GM23338 (cell line): ENCODE results near the gene FCER1G.

Experiments used
- EZH2phosphoT487 ChIP-seq: fragments of 200-600 bp; sonication (generic); IDR thresholded peaks from one replicate; pipeline ENCODE4 v1.8.1; 2018; ENCODE audit warnings: antibody characterized with exemption; ENCODE audit not compliant: unreplicated experiment
- POLR2AphosphoS5 ChIP-seq: IDR thresholded peaks from 2 replicates; pipeline ENCODE4 v1.6.1; 2016; ENCODE audit warnings: antibody characterized with exemption, low read depth
- ZNF331 ChIP-seq: fragments of 250-450 bp; sonication (Bioruptor Pico); IDR thresholded peaks from 2 replicates; pipeline ENCODE4 v1.5.0; 2020; ENCODE audit warnings: low read depth, mild to moderate bottlenecking, moderate library complexity
- ZNF462 ChIP-seq: fragments of 250-450 bp; sonication (Bioruptor Pico); IDR thresholded peaks from 2 replicates; pipeline ENCODE4 v1.5.0; 2020; ENCODE audit warnings: mild to moderate bottlenecking, moderate library complexity
- TF ChIP-seq, protein P1 (sequence below): IDR thresholded peaks from one replicate; pipeline ENCODE4 v1.6.1; 2018; ENCODE audit warnings: antibody characterized with exemption; ENCODE audit not compliant: unreplicated experiment
- TF ChIP-seq, protein P2 (sequence below), 2 experiments: fragments of 200-600 bp in 1 of 2; sonication (generic) in 1 of 2; conservative IDR thresholded peaks; 2 replicates each; pipeline versions ENCODE4 v1.5.1 to v1.6.1; 2016 to 2017; ENCODE audit warnings: antibody characterized with exemption in 2 of 2, low read depth in 2 of 2, mild to moderate bottlenecking in 2 of 2, moderate library complexity in 1 of 2

GRCh38 chr1:161196521-161197451, 18.3 kb upstream of the FCER1G start:
- TF ChIP-seq, protein P1, sequence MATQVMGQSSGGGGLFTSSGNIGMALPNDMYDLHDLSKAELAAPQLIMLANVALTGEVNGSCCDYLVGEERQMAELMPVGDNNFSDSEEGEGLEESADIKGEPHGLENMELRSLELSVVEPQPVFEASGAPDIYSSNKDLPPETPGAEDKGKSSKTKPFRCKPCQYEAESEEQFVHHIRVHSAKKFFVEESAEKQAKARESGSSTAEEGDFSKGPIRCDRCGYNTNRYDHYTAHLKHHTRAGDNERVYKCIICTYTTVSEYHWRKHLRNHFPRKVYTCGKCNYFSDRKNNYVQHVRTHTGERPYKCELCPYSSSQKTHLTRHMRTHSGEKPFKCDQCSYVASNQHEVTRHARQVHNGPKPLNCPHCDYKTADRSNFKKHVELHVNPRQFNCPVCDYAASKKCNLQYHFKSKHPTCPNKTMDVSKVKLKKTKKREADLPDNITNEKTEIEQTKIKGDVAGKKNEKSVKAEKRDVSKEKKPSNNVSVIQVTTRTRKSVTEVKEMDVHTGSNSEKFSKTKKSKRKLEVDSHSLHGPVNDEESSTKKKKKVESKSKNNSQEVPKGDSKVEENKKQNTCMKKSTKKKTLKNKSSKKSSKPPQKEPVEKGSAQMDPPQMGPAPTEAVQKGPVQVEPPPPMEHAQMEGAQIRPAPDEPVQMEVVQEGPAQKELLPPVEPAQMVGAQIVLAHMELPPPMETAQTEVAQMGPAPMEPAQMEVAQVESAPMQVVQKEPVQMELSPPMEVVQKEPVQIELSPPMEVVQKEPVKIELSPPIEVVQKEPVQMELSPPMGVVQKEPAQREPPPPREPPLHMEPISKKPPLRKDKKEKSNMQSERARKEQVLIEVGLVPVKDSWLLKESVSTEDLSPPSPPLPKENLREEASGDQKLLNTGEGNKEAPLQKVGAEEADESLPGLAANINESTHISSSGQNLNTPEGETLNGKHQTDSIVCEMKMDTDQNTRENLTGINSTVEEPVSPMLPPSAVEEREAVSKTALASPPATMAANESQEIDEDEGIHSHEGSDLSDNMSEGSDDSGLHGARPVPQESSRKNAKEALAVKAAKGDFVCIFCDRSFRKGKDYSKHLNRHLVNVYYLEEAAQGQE = no peak
- TF ChIP-seq, protein P2, sequence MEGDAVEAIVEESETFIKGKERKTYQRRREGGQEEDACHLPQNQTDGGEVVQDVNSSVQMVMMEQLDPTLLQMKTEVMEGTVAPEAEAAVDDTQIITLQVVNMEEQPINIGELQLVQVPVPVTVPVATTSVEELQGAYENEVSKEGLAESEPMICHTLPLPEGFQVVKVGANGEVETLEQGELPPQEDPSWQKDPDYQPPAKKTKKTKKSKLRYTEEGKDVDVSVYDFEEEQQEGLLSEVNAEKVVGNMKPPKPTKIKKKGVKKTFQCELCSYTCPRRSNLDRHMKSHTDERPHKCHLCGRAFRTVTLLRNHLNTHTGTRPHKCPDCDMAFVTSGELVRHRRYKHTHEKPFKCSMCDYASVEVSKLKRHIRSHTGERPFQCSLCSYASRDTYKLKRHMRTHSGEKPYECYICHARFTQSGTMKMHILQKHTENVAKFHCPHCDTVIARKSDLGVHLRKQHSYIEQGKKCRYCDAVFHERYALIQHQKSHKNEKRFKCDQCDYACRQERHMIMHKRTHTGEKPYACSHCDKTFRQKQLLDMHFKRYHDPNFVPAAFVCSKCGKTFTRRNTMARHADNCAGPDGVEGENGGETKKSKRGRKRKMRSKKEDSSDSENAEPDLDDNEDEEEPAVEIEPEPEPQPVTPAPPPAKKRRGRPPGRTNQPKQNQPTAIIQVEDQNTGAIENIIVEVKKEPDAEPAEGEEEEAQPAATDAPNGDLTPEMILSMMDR (conservative IDR thresholded peaks at IDR 0.05; ENCODE audit: low read depth in 2 of 2) = no peak
- TF ChIP-seq POLR2AphosphoS5 (no peak), ZNF462 (no peak), EZH2phosphoT487 (no peak), ZNF331 (CRISPR knock-in tag) (no peak)
